ENCODE data around the gene SACS. TPM values are rescaled to one million over a fixed set of nuclear protein-coding genes. Genes with fewer than 3 reads are reported as not detected.

The SACS gene
- polyA plus RNA-seq, 3 donors, result 1.7 to 2.7 (median 2.2) TPM

- H3K79me2 ChIP-seq (ENCODE audit: insufficient read depth, low read length), result no peaks in the 10 kb centered on the region
- H3K9me3 ChIP-seq (replicated peaks in 1 of 2; ENCODE audit: control insufficient read depth in 1 of 2, insufficient read depth in 1 of 2, low read length in 2 of 2), result no peaks in the 10 kb centered on the region
- WGBS (ENCODE audit: insufficient coverage), result no CpG with 5 or more reads among the region's 6 CpGs
- H3K27me3 Mint-ChIP-seq (ENCODE audit: low read depth in 3 of 3), result peaks cover 0 to 3% (median 0%) of the 10 kb centered on the region in 3 donors
- no peaks in the 10 kb centered on the region for H4K20me1 ChIP-seq (ENCODE audit: insufficient read depth, low read length)
- H3K36me3 ChIP-seq (replicated peaks in 1 of 2; ENCODE audit: control insufficient read depth in 1 of 2, insufficient read depth in 2 of 2, low read length in 2 of 2), result no peaks in the 10 kb centered on the region
- H3K4me3 ChIP-seq (replicated peaks in 1 of 3; ENCODE audit: low read depth in 2 of 3, low read length in 3 of 3), result no peak overlapping the region
- no peak overlapping the region for H3K4me3 Mint-ChIP-seq
- intact Hi-C loops (cut with micrococcal nuclease), result no loop called here
- H3K27me3 ChIP-seq (ENCODE audit: control insufficient read depth in 2 of 2, insufficient read depth in 2 of 2, low read length in 2 of 2), result no peaks in the 10 kb centered on the region
- no peak overlapping the region for H2AFZ ChIP-seq (ENCODE audit: insufficient read depth, low read depth, low read length, poor library complexity, severe bottlenecking)
- H3K9ac ChIP-seq (ENCODE audit: insufficient read depth, low read length, poor library complexity, severe bottlenecking), result no peak overlapping the region
- no peaks in the 10 kb centered on the region for H3K36me3 Mint-ChIP-seq
- no peaks in the 10 kb centered on the region for H3K4me1 ChIP-seq (ENCODE audit: control insufficient read depth in 1 of 2, insufficient read depth in 2 of 2, low read length in 2 of 2)
- no peak for DNase-seq
- H3K27ac Mint-ChIP-seq, result no peak overlapping the region
- no peak overlapping the region for H3K4me2 ChIP-seq (replicated peaks; ENCODE audit: extremely low read depth, low read length, poor library complexity, severe bottlenecking)
- peaks cover 1% of the 10 kb centered on the region for H3K4me1 Mint-ChIP-seq
- no peak for TF ChIP-seq CTCF (IDR thresholded peaks at IDR 0.05)
- H3K27ac ChIP-seq (ENCODE audit: low read depth in 1 of 2, low read length in 2 of 2), result no peak overlapping the region
- peaks cover 5 to 19% (median 12%) of the 10 kb centered on the region in 7 donors for H3K9me3 Mint-ChIP-seq
Measured at GRCh38 chr13:23399347-23399746, 34.2 kb downstream of the SACS start.

- Mint-ChIP-seq H3K27ac (no peak overlapping the region), H3K9me3 (peaks cover 5 to 19% (median 8%) of the 10 kb centered on the region in 7 donors), H3K36me3 (no peaks in the 10 kb centered on the region), H3K4me3 (no peak overlapping the region), H3K27me3 (ENCODE audit: low read depth in 3 of 3) (peaks cover 0 to 3% (median 2%) of the 10 kb centered on the region in 3 donors), H3K4me1 (peaks cover 1% of the 10 kb centered on the region)
- Histone ChIP-seq H2AFZ (ENCODE audit: insufficient read depth, low read depth, low read length, poor library complexity, severe bottlenecking) (no peak overlapping the region), H3K27me3 (ENCODE audit: control insufficient read depth in 2 of 2, insufficient read depth in 2 of 2, low read length in 2 of 2) (no peaks in the 10 kb centered on the region), H3K9me3 (replicated peaks in 1 of 2; ENCODE audit: control insufficient read depth in 1 of 2, insufficient read depth in 1 of 2, low read length in 2 of 2) (no peaks in the 10 kb centered on the region), H3K27ac (ENCODE audit: low read depth in 1 of 2, low read length in 2 of 2) (no peak overlapping the region), H3K79me2 (ENCODE audit: insufficient read depth, low read length) (no peaks in the 10 kb centered on the region), H3K4me2 (replicated peaks; ENCODE audit: extremely low read depth, low read length, poor library complexity, severe bottlenecking) (no peak overlapping the region), H3K4me1 (ENCODE audit: control insufficient read depth in 1 of 2, insufficient read depth in 2 of 2, low read length in 2 of 2) (no peaks in the 10 kb centered on the region), H3K36me3 (replicated peaks in 1 of 2; ENCODE audit: control insufficient read depth in 1 of 2, insufficient read depth in 2 of 2, low read length in 2 of 2) (no peaks in the 10 kb centered on the region), H4K20me1 (ENCODE audit: insufficient read depth, low read length) (no peaks in the 10 kb centered on the region), H3K9ac (ENCODE audit: insufficient read depth, low read length, poor library complexity, severe bottlenecking) (no peak overlapping the region), H3K4me3 (replicated peaks in 1 of 3; ENCODE audit: low read depth in 2 of 3, low read length in 3 of 3) (no peak overlapping the region)
- DNase-seq, result no peak
- 100% methylated on average over 4 of the region's 4 CpGs for WGBS (ENCODE audit: insufficient coverage)
- intact Hi-C loops (cut with micrococcal nuclease), result no loop called here
- no peak for TF ChIP-seq CTCF (IDR thresholded peaks at IDR 0.05)
Measured at GRCh38 chr13:23394821-23395220, 38.7 kb downstream of the SACS start.
